A549 (cell line): Measurements from ENCODE around the gene GPR158.

Experiments used
- CTCF ChIP-seq: fragments of >200 bp; sonication (Bioruptor Twin); formaldehyde crosslinking; IDR thresholded peaks from 3 replicates; pipeline ENCODE4 v1.5.1; 2016
- E2F6 ChIP-seq: IDR thresholded peaks from 2 replicates; pipeline ENCODE4 v1.6.1; 2012; ENCODE audit warnings: low read depth, borderline replicate concordance
- EP300 ChIP-seq, 2 experiments: fragments of >200 bp; sonication (Bioruptor Twin); formaldehyde crosslinking; IDR thresholded peaks; 2 replicates in 1 of 2; 3 replicates in 1 of 2; pipeline ENCODE4 v1.6.1; 2016 to 2017
- JUN ChIP-seq, 2 experiments: fragments of >200 bp; sonication (Bioruptor Twin); formaldehyde crosslinking; IDR thresholded peaks; 2 replicates in 1 of 2; 3 replicates in 1 of 2; pipeline ENCODE4 v1.6.1; 2016 to 2017
- JUNB ChIP-seq: fragments of >200 bp; sonication (Bioruptor Twin); formaldehyde crosslinking; IDR thresholded peaks from 2 replicates; pipeline ENCODE4 v1.6.1; 2016
- MAX ChIP-seq: IDR thresholded peaks from 2 replicates; pipeline ENCODE4 v1.6.1; 2012
- MAZ ChIP-seq: fragments of 150-350 bp; IDR thresholded peaks from 2 replicates; pipeline ENCODE4 v1.6.1; 2014; ENCODE audit warnings: antibody characterized with exemption, low read depth, low read length, borderline replicate concordance
- PHF8 ChIP-seq: fragments of 200-600 bp; sonication (generic); IDR thresholded peaks from 2 replicates; pipeline ENCODE4 v1.6.1; 2016; ENCODE audit warnings: low read depth, mild to moderate bottlenecking, antibody characterized with exemption, moderate library complexity, borderline replicate concordance
- POLR2A ChIP-seq: IDR thresholded peaks from 2 replicates; pipeline ENCODE4 v1.6.1; 2012; ENCODE audit warnings: mild to moderate bottlenecking, low read length
- POLR2AphosphoS2 ChIP-seq: conservative IDR thresholded peaks from 2 replicates; pipeline ENCODE4 v1.6.1; 2012; ENCODE audit warnings: low read length, improper control_type of control experiment, inconsistent platforms
- RAD21 ChIP-seq, 2 experiments: fragments of >200 bp in 1 of 2; sonication (Bioruptor Twin) in 1 of 2; formaldehyde crosslinking in 1 of 2; IDR thresholded peaks in 1 of 2; conservative IDR thresholded peaks in 1 of 2; 2 replicates in 1 of 2; 3 replicates in 1 of 2; pipeline ENCODE4 v1.6.1; 2012 to 2018; ENCODE audit warnings: inconsistent platforms in 1 of 2
- RFX5 ChIP-seq: fragments of 450-650 bp; IDR thresholded peaks from 2 replicates; pipeline ENCODE4 v1.7.1; 2014; ENCODE audit warnings: antibody characterized with exemption, mild to moderate bottlenecking, moderate library complexity

- TF ChIP-seq POLR2AphosphoS2 (no peak), CTCF (no peak), PHF8 (no peak), POLR2A (no peak), MAZ (no peak), RAD21 (conservative IDR thresholded peaks at IDR 0.05 in 1 of 2, IDR thresholded peaks at IDR 0.05 in 1 of 2) (no peak), RFX5 (no peak), JUNB (no peak), EP300 (IDR thresholded peaks at IDR 0.05) (no peak), MAX (no peak), E2F6 (no peak), JUN (IDR thresholded peaks at IDR 0.05) (no peak)
These were observed 70.4 kb downstream of the GPR158 start for GRCh38 chr10:25245165-25245564.
